Trophoblast cell (in vitro differentiated cells and primary cell): ENCODE data around the gene MCF2L2.

Experiments
- DNase-seq, 2 donors: peaks; one replicate each; pipeline ENCODE4 v3.0.0-alpha.2; 2016
- H2AFZ ChIP-seq: 2 replicates; pipeline ENCODE4 v1.6.1; 2013; ENCODE audit warnings: low read length, moderate library complexity, mild to moderate bottlenecking; ENCODE audit not compliant: insufficient read depth, poor library complexity
- H2AK5ac ChIP-seq: 2 replicates; pipeline ENCODE4 v1.6.1; 2013; ENCODE audit warnings: mild to moderate bottlenecking, low read length
- H2BK120ac ChIP-seq: 2 replicates; pipeline ENCODE4 v1.6.1; 2013; ENCODE audit warnings: low read length, mild to moderate bottlenecking, moderate library complexity; ENCODE audit not compliant: insufficient read depth, poor library complexity
- H2BK12ac ChIP-seq: 2 replicates; pipeline ENCODE4 v1.6.1; 2013; ENCODE audit warnings: mild to moderate bottlenecking, low read length, moderate library complexity
- H2BK5ac ChIP-seq: 2 replicates; pipeline ENCODE4 v1.6.1; 2013; ENCODE audit warnings: low read length, low read depth, moderate library complexity, mild to moderate bottlenecking; ENCODE audit not compliant: poor library complexity
- H3K14ac ChIP-seq: 2 replicates; pipeline ENCODE4 v1.6.1; 2013; ENCODE audit warnings: mild to moderate bottlenecking, low read length
- H3K18ac ChIP-seq: 2 replicates; pipeline ENCODE4 v1.6.1; 2013; ENCODE audit warnings: mild to moderate bottlenecking, low read length
- H3K23ac ChIP-seq: 2 replicates; pipeline ENCODE4 v1.6.1; 2013; ENCODE audit warnings: low read length
- H3K27ac ChIP-seq: 2 replicates; pipeline ENCODE4 v1.5.1; 2013; ENCODE audit warnings: low read depth, mild to moderate bottlenecking, inconsistent platforms, low read length, moderate library complexity
- H3K27me3 ChIP-seq: 2 replicates; pipeline ENCODE4 v1.6.1; 2013; ENCODE audit warnings: inconsistent platforms, mild to moderate bottlenecking, low read length, moderate library complexity; ENCODE audit not compliant: insufficient read depth
- H3K36me3 ChIP-seq, 2 experiments: 1 replicate in 1 of 2; 2 replicates in 1 of 2; pipeline ENCODE4 v1.6.1; 2013; ENCODE audit warnings: low read length in 2 of 2, mild to moderate bottlenecking in 2 of 2, moderate library complexity in 1 of 2; ENCODE audit not compliant: insufficient read depth in 2 of 2, control insufficient read depth in 1 of 2
- H3K4ac ChIP-seq: 2 replicates; pipeline ENCODE4 v1.6.1; 2013; ENCODE audit warnings: low read depth, mild to moderate bottlenecking, low read length, moderate library complexity
- H3K4me1 ChIP-seq, 2 experiments: 1 replicate in 1 of 2; 2 replicates in 1 of 2; pipeline ENCODE4 v1.6.1; 2013; ENCODE audit warnings: low read length in 2 of 2, mild to moderate bottlenecking in 2 of 2, moderate library complexity in 1 of 2; ENCODE audit not compliant: insufficient read depth in 2 of 2, control insufficient read depth in 1 of 2
- H3K4me2 ChIP-seq: 2 replicates; pipeline ENCODE4 v1.6.1; 2013; ENCODE audit warnings: inconsistent platforms, mild to moderate bottlenecking, low read length, moderate library complexity
- H3K4me3 ChIP-seq: 2 replicates; pipeline ENCODE4 v1.5.1; 2013; ENCODE audit warnings: mild to moderate bottlenecking, low read depth, low read length, inconsistent platforms
- H3K79me1 ChIP-seq: one replicate; pipeline ENCODE4 v1.6.1; 2013; ENCODE audit warnings: low read length
- H3K79me2 ChIP-seq: 2 replicates; pipeline ENCODE4 v1.6.1; 2013; ENCODE audit warnings: low read length, mild to moderate bottlenecking; ENCODE audit not compliant: control insufficient read depth, insufficient read depth, poor library complexity
- H3K9ac ChIP-seq: 2 replicates; pipeline ENCODE4 v1.6.1; 2013; ENCODE audit warnings: mild to moderate bottlenecking, low read length
- H3K9me3 ChIP-seq: 2 replicates; pipeline ENCODE4 v1.6.1; 2013; ENCODE audit warnings: low read depth, mild to moderate bottlenecking, control low read depth, inconsistent platforms, low read length; ENCODE audit not compliant: insufficient read depth
- H4K12ac ChIP-seq: 2 replicates; pipeline ENCODE4 v1.6.1; 2013; ENCODE audit warnings: low read depth, mild to moderate bottlenecking, low read length, moderate library complexity
- H4K8ac ChIP-seq: 2 replicates; pipeline ENCODE4 v1.6.1; 2013; ENCODE audit warnings: low read depth, mild to moderate bottlenecking, low read length, moderate library complexity
- H4K91ac ChIP-seq: one replicate; pipeline ENCODE4 v1.6.1; 2013; ENCODE audit warnings: low read depth, mild to moderate bottlenecking, low read length, moderate library complexity
- WGBS: extraction: QIAGEN DNeasy Blood & Tissue Kit; methylation state at CpG from one replicate; pipeline ENCODE4 v1.1.7; 2013; ENCODE audit warnings: missing lambda C conversion rate; ENCODE audit not compliant: insufficient read length, insufficient coverage; ENCODE audit errors: extremely low coverage; 5-methylcytosine and 5-hydroxymethylcytosine counted together

MCF2L2 gene

GRCh38 chr3:183324083-183324482 is 104.3 kb downstream of the MCF2L2 start:
- Histone ChIP-seq H4K91ac (no peak overlapping the region), H4K12ac (no peak overlapping the region), H3K27me3 (no peaks in the 10 kb centered on the region), H3K14ac (no peak overlapping the region), H3K79me1 (no peaks in the 10 kb centered on the region), H3K4ac (no peak overlapping the region), H2BK5ac (no peak overlapping the region), H3K4me3 (no peak overlapping the region), H2BK12ac (no peak overlapping the region), H3K36me3 (no peaks in the 10 kb centered on the region), H3K79me2 (no peaks in the 10 kb centered on the region), H3K23ac (no peak overlapping the region), H2AFZ (no peak overlapping the region), H3K18ac (no peak overlapping the region), H3K4me2 (no peak overlapping the region), H4K8ac (no peak overlapping the region), H2AK5ac (no peak overlapping the region), H3K9ac (no peak overlapping the region), H3K9me3 (no peaks in the 10 kb centered on the region), H3K4me1 (no peaks in the 10 kb centered on the region), H2BK120ac (no peak overlapping the region), H3K27ac (no peak overlapping the region)
- DNase-seq = no peak
- no CpG with 5 or more reads among the region's 5 CpGs for WGBS

DNA sequence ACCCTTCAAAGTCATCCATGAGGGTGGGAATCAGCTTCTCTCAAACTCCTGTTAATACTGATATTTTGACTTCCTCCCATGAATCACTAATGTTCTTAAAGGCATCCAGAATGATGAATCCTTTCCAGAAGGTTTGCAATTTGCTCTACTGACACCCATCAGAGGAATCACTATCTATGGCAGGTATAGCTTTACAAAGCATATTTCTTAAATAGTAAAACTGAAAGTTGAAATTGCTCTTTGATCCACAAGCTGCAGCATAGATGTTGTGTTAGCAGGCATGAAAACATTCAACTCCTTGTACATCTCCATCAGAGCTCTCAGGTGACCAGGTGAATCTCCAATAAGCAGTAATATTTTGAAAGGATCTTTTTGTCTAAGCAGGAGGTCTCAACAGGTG is 109.0 kb downstream of the MCF2L2 start:
- Histone ChIP-seq H3K4ac (no peak overlapping the region), H3K27ac (no peak overlapping the region), H3K9me3 (no peaks in the 10 kb centered on the region), H3K27me3 (no peaks in the 10 kb centered on the region), H2AK5ac (no peak overlapping the region), H2BK12ac (no peak overlapping the region), H3K4me3 (no peak overlapping the region), H3K4me2 (no peak overlapping the region), H3K23ac (no peak overlapping the region), H3K9ac (no peak overlapping the region), H3K4me1 (peaks cover 4 to 7% of the 10 kb centered on the region in 2 experiments), H3K14ac (no peak overlapping the region), H2AFZ (no peak overlapping the region), H3K79me1 (peaks cover 2% of the 10 kb centered on the region), H3K79me2 (no peaks in the 10 kb centered on the region), H2BK120ac (no peak overlapping the region), H4K8ac (no peak overlapping the region), H4K91ac (no peak overlapping the region), H2BK5ac (no peak overlapping the region), H4K12ac (no peak overlapping the region), H3K18ac (no peak overlapping the region), H3K36me3 (no peaks in the 10 kb centered on the region)
- no peak for DNase-seq

- H3K27ac ChIP-seq = no peak overlapping the region
- H3K14ac ChIP-seq = no peak overlapping the region
- H4K12ac ChIP-seq = no peak overlapping the region
- peak; percentile 64 to 86 for DNase-seq
- WGBS = no CpG with 5 or more reads among the region's 5 CpGs
- peaks cover 4 to 7% of the 10 kb centered on the region in 2 experiments for H3K4me1 ChIP-seq
- H3K4me2 ChIP-seq = no peak overlapping the region
- H3K4ac ChIP-seq = no peak overlapping the region
- H2BK5ac ChIP-seq = no peak overlapping the region
- H3K79me1 ChIP-seq = peaks cover 3% of the 10 kb centered on the region
- no peak overlapping the region for H3K9ac ChIP-seq
- H2AK5ac ChIP-seq = no peak overlapping the region
- H3K36me3 ChIP-seq = no peaks in the 10 kb centered on the region
- H3K9me3 ChIP-seq = no peaks in the 10 kb centered on the region
- no peak overlapping the region for H2BK120ac ChIP-seq
- no peak overlapping the region for H4K91ac ChIP-seq
- no peaks in the 10 kb centered on the region for H3K79me2 ChIP-seq
- no peak overlapping the region for H3K18ac ChIP-seq
- no peaks in the 10 kb centered on the region for H3K27me3 ChIP-seq
- no peak overlapping the region for H2BK12ac ChIP-seq
- no peak overlapping the region for H4K8ac ChIP-seq
- H3K23ac ChIP-seq = no peak overlapping the region
- no peak overlapping the region for H2AFZ ChIP-seq
- no peak overlapping the region for H3K4me3 ChIP-seq
These were observed 109.5 kb downstream of the MCF2L2 start for GRCh38 chr3:183318877-183319276.

- Histone ChIP-seq H2BK120ac (no peak overlapping the region), H3K4me1 (peaks cover 7 to 11% of the 10 kb centered on the region in 2 experiments), H4K8ac (no peak overlapping the region), H3K79me1 (peaks cover 7% of the 10 kb centered on the region), H3K18ac (no peak overlapping the region), H2AFZ (no peak overlapping the region), H3K4me3 (no peak overlapping the region), H3K36me3 (no peaks in the 10 kb centered on the region), H3K14ac (no peak overlapping the region), H3K4ac (no peak overlapping the region), H3K27ac (no peak overlapping the region), H3K23ac (no peak overlapping the region), H2BK5ac (no peak overlapping the region), H3K27me3 (no peaks in the 10 kb centered on the region), H3K9me3 (no peaks in the 10 kb centered on the region), H3K4me2 (no peak overlapping the region), H3K79me2 (no peaks in the 10 kb centered on the region), H2AK5ac (no peak overlapping the region), H4K91ac (no peak overlapping the region), H2BK12ac (no peak overlapping the region), H4K12ac (no peak overlapping the region), H3K9ac (no peak overlapping the region)
- no CpG with 5 or more reads among the region's 10 CpGs for WGBS
- no peak for DNase-seq
These were observed 110.2 kb downstream of the MCF2L2 start for GRCh38 chr3:183317886-183318865.
